ENCODE results near the gene IHH.

GRCh38 chr2:219056896-219057708 lies 3.6 kb downstream of the IHH start:
- TF ChIP-seq CTCF (IDR thresholded peaks at IDR 0.05) = no peak
- no peak for TF ChIP-seq POLR2A (IDR thresholded peaks at IDR 0.05)
